Thyroid gland (tissue), 4 donors: ENCODE measurements around the gene CTNNB1. TPM values are rescaled to one million over a fixed set of nuclear protein-coding genes. Genes with fewer than 3 reads are reported as not detected.

Experiments
- DNase-seq, 2 donors: peaks; one replicate each; pipeline ENCODE4 v3.0.0-alpha.2; 2019
- H3K27ac ChIP-seq, 3 donors: fragments of 200-600 bp; sonication (generic); 1 replicate in 2 of 3; 2 replicates in 1 of 3; pipeline ENCODE4 v1.5.1; 2016 to 2019; ENCODE audit warnings: mild to moderate bottlenecking in 1 of 3, moderate library complexity in 1 of 3
- H3K27me3 ChIP-seq: fragments of 200-600 bp; sonication (generic); one replicate; pipeline ENCODE4 v1.5.1; 2019
- H3K36me3 ChIP-seq, 2 donors: fragments of 200-600 bp; sonication (generic); one replicate each; pipeline ENCODE4 v1.5.1; 2016 to 2019
- H3K4me1 ChIP-seq, 2 donors: fragments of 200-600 bp; sonication (generic); one replicate each; pipeline ENCODE4 v1.5.1; 2017 to 2019
- H3K4me3 ChIP-seq, 3 donors: fragments of 200-600 bp; sonication (generic); replicated peaks in 1 of 3; 1 replicate in 2 of 3; 2 replicates in 1 of 3; pipeline ENCODE4 v1.5.1; 2016; ENCODE audit warnings: mild to moderate bottlenecking in 1 of 3
- H3K9me3 ChIP-seq: fragments of 200-600 bp; sonication (generic); one replicate; pipeline ENCODE4 v1.5.1; 2017
- POLR2A ChIP-seq, 2 donors: fragments of 450-650 bp; IDR thresholded peaks; one replicate each; pipeline ENCODE4 v1.6.1; 2017; ENCODE audit warnings: antibody characterized with exemption in 2 of 2, mild to moderate bottlenecking in 2 of 2, moderate library complexity in 1 of 2
- WGBS, 2 donors: methylation state at CpG; one replicate each; pipeline ENCODE4 v1.1.5; 2017; 5-methylcytosine and 5-hydroxymethylcytosine counted together
- intact Hi-C: fragments of 100-400 bp; cut with DNase I; formaldehyde crosslinking; loops from one replicate; pipeline ENCODE4 v1.15.1; 2023
- total RNA-seq, 4 donors: library from RNA; depleted of rRNA; stranded (reverse); fragments of >200 nt; gene quantifications; one replicate each; pipeline ENCODE4 v1.2.3, GENCODE V29; 2016
- TF ChIP-seq, protein P1 (sequence below), 6 experiments: fragments of 200-600 bp in 3 of 6; fragments of 450-650 bp in 3 of 6; sonication (generic) in 3 of 6; IDR thresholded peaks; one replicate each; pipeline ENCODE4 v1.5.1; 2016 to 2019; ENCODE audit warnings: antibody characterized with exemption in 6 of 6, mild to moderate bottlenecking in 2 of 6, inconsistent platforms in 1 of 6, moderate library complexity in 1 of 6

Gene CTNNB1
- total RNA-seq, 4 donors from 2014 or later = 454 to 784 (median 579) TPM

DNA sequence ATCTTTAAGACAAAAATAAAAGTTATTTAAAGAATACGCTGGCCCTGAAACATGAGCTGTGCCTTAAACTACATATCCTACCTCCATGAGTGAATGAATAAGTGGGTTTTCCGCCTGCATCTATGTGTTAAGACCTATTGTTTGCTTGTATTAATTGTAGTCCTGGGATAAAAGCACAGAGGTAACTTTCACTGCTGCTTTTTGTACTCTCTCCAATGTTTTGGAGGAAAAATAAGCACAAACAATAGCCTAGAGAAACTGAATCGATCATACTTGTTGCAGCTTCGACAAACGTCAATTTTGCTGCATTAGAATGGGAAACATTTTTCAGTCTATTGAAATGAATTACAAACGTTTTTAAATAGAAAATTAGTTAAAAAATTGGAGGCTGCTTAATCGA lies 1.3 kb upstream of the CTNNB1 start:
- WGBS, 2 donors = 79 to 80% methylated on average over 7 of the region's 7 CpGs
- Histone ChIP-seq H3K27ac (no peak overlapping the region), H3K27me3 (no peaks in the 10 kb centered on the region), H3K9me3 (no peaks in the 10 kb centered on the region), H3K36me3 (no peaks in the 10 kb centered on the region), H3K4me1 (peaks cover 10 to 19% of the 10 kb centered on the region in 2 donors), H3K4me3 (no peak overlapping the region)
- intact Hi-C loops = no loop called here
- no peak for DNase-seq
- TF ChIP-seq POLR2A (IDR thresholded peaks at IDR 0.05) = no peak
- TF ChIP-seq, protein P1, sequence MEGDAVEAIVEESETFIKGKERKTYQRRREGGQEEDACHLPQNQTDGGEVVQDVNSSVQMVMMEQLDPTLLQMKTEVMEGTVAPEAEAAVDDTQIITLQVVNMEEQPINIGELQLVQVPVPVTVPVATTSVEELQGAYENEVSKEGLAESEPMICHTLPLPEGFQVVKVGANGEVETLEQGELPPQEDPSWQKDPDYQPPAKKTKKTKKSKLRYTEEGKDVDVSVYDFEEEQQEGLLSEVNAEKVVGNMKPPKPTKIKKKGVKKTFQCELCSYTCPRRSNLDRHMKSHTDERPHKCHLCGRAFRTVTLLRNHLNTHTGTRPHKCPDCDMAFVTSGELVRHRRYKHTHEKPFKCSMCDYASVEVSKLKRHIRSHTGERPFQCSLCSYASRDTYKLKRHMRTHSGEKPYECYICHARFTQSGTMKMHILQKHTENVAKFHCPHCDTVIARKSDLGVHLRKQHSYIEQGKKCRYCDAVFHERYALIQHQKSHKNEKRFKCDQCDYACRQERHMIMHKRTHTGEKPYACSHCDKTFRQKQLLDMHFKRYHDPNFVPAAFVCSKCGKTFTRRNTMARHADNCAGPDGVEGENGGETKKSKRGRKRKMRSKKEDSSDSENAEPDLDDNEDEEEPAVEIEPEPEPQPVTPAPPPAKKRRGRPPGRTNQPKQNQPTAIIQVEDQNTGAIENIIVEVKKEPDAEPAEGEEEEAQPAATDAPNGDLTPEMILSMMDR (IDR thresholded peaks at IDR 0.05) = no peak

DNA sequence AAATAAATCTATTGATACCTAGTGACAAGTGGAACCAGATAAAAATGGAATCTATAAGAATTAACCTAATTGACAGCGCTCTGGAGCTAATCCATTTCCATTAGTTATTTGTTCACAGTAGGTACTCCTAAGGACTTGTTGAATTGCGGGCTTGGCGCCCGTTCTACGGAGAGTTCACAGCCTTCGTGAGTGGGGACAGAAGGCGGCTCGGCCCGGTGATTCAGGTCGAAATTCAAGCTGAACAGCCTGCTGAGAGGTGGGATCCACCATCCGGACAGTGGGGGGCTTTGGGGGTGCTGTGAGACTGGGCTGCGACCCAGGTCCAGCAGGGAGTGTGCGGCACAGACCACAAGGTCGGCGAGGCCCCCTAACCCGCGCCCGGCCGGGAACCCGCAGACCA lies 779 bp upstream of the CTNNB1 start:
- Histone ChIP-seq H3K27ac (peak overlapping the region; percentile 99), H3K4me1 (peaks cover 14 to 22% of the 10 kb centered on the region in 2 donors), H3K9me3 (no peaks in the 10 kb centered on the region), H3K4me3 (peak overlapping the region; percentile 93 to 97 (median 96)), H3K27me3 (no peaks in the 10 kb centered on the region), H3K36me3 (no peaks in the 10 kb centered on the region)
- 8 to 13% methylated on average over 11 to 12 of the region's 20 CpGs for WGBS, 2 donors
- intact Hi-C loops = no loop called here
- DNase-seq = peak; percentile 68 to 71
- no peak for TF ChIP-seq POLR2A (IDR thresholded peaks at IDR 0.05)
- TF ChIP-seq, protein P1 (IDR thresholded peaks at IDR 0.05) = no peak

DNA sequence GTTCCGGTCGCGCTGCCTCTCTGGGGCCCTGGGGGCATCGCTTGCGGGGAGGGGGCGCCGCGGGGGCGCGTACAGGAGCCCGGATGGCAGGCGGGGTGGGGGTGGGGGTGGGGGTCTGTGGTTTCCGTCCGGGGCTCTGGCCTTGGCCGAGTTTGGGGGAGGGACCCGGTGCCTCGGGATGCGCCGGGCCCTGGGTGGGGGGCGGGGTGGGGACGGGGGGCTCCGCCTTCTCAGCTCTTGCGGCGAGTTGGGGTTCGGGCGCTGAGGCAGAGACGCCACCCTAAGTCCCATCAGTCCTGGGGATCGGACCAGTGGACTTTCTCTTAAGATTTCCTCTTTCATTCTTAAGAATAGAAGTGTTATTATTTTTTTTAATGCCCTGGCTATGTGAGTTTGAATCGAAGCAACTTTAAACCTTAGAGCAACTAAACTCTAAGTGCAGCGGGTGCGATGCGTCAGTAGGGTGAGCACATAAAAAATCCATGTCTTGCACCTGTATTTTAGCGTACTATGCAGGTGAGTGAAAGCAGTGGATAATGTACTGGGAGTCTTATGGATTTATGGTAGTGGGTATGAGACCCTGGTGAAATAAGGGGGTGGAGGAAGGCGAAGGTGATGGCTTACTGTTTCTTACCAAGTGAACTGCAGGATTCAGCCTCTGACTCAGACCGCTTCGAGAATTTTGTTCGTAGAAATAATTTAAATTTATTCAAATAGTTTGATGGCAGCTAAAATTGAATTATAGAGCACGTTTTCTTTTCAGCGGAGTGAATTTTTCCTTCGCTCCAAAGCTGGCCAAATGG lies 762 bp downstream of the CTNNB1 start:
- Histone ChIP-seq H3K36me3 (no peaks in the 10 kb centered on the region), H3K4me3 (peak overlapping the region; percentile 93 to 97 (median 96)), H3K4me1 (peaks cover 26 to 32% of the 10 kb centered on the region in 2 donors), H3K27ac (peak overlapping the region; percentile 99), H3K9me3 (no peaks in the 10 kb centered on the region), H3K27me3 (no peaks in the 10 kb centered on the region)
- TF ChIP-seq POLR2A (IDR thresholded peaks at IDR 0.05) = no peak
- TF ChIP-seq, protein P1 (IDR thresholded peaks at IDR 0.05) = no peak
- DNase-seq = peak; percentile 38 to 45
- intact Hi-C loops = loop anchor here (10.0 kb wide), 1 partner anchor 615 kb away; no protein-coding TSS in a partner anchor
- WGBS, 2 donors = 0 to 2% methylated on average over 18 to 24 of the region's 40 CpGs

DNA sequence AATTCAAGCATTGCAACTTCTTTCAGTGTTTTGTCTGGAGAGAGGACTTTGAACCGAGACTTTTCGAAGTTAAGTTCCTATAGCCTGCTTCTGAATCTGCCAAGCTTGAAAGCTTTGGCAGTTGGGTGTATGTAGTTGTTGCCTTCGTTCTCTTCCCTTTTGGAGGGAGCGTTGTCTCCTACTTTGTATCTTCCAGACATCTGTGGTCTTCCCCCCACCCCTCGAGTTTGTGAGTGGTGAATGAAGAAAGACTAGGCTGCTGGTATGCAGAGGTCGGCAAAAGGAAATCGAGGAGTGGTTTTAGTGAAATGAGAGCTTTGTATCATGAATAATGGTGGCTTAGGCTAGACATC lies 1.3 kb downstream of the CTNNB1 start:
- Histone ChIP-seq H3K9me3 (no peaks in the 10 kb centered on the region), H3K27ac (peak overlapping the region; percentile 99), H3K4me3 (peak overlapping the region in 2 of 3 donors; percentile 85 to 97), H3K4me1 (peaks cover 32 to 38% of the 10 kb centered on the region in 2 donors), H3K36me3 (no peaks in the 10 kb centered on the region), H3K27me3 (no peaks in the 10 kb centered on the region)
- 0 to 2% methylated on average over 7 of the region's 7 CpGs for WGBS, 2 donors
- intact Hi-C loops = loop anchor here (10.0 kb wide), 1 partner anchor 616 kb away; no protein-coding TSS in a partner anchor
- TF ChIP-seq, protein P1 (IDR thresholded peaks at IDR 0.05) = no peak
- peak in 1 of 2 donors; percentile 8 for TF ChIP-seq POLR2A (IDR thresholded peaks at IDR 0.05)
- DNase-seq = peak; percentile 22 to 30
